HUES6 (cell line): ENCODE results near the gene UBASH3A.

Experiments
- H3K27ac ChIP-seq: 2 replicates; pipeline ENCODE4 v1.7.0; 2013; ENCODE audit warnings: low read depth, mild to moderate bottlenecking, low read length, inconsistent platforms
- H3K27me3 ChIP-seq: 2 replicates; pipeline ENCODE4 v1.6.1; 2013; ENCODE audit warnings: low read length; ENCODE audit not compliant: control insufficient read depth, insufficient read depth
- H3K36me3 ChIP-seq: 2 replicates; pipeline ENCODE4 v1.6.1; 2013; ENCODE audit warnings: low read length; ENCODE audit not compliant: control insufficient read depth, insufficient read depth
- H3K4me1 ChIP-seq: 2 replicates; pipeline ENCODE4 v1.6.1; 2013; ENCODE audit warnings: low read length; ENCODE audit not compliant: control insufficient read depth, insufficient read depth
- H3K4me3 ChIP-seq: 2 replicates; pipeline ENCODE4 v1.5.1; 2013; ENCODE audit warnings: low read depth, low read length
- H3K9ac ChIP-seq: one replicate; pipeline ENCODE4 v1.6.1; 2013; ENCODE audit warnings: mild to moderate bottlenecking, low read length
- H3K9me3 ChIP-seq: 2 replicates; pipeline ENCODE4 v1.6.1; 2013; ENCODE audit warnings: low read depth, low read length; ENCODE audit not compliant: control insufficient read depth, insufficient read depth

The UBASH3A gene

GRCh38 chr21:42383331-42383730, 20.4 kb upstream of the UBASH3A start:
- H3K9me3 ChIP-seq: peaks cover 9% of the 10 kb centered on the region
- no peaks in the 10 kb centered on the region for H3K27me3 ChIP-seq
- H3K4me1 ChIP-seq: no peaks in the 10 kb centered on the region
- no peak overlapping the region for H3K4me3 ChIP-seq
- H3K9ac ChIP-seq: no peak overlapping the region
- no peak overlapping the region for H3K27ac ChIP-seq
- no peaks in the 10 kb centered on the region for H3K36me3 ChIP-seq

GRCh38 chr21:42384156-42384945, 19.4 kb upstream of the UBASH3A start:
- Histone ChIP-seq H3K27me3 (no peaks in the 10 kb centered on the region), H3K9me3 (peaks cover 9% of the 10 kb centered on the region), H3K4me3 (no peak overlapping the region), H3K9ac (no peak overlapping the region), H3K27ac (no peak overlapping the region), H3K36me3 (no peaks in the 10 kb centered on the region), H3K4me1 (peaks cover 7% of the 10 kb centered on the region; the same call in 1 of the 2 replicates)

GRCh38 chr21:42384989-42385388, 18.7 kb upstream of the UBASH3A start:
- Histone ChIP-seq H3K9me3 (peaks cover 9% of the 10 kb centered on the region), H3K4me3 (no peak overlapping the region), H3K4me1 (peaks cover 13% of the 10 kb centered on the region; the same call in 1 of the 2 replicates), H3K27ac (no peak overlapping the region), H3K36me3 (no peaks in the 10 kb centered on the region), H3K27me3 (no peaks in the 10 kb centered on the region), H3K9ac (no peak overlapping the region)

GRCh38 chr21:42385619-42386018, 18.1 kb upstream of the UBASH3A start:
- no peaks in the 10 kb centered on the region for H3K27me3 ChIP-seq
- peaks cover 15% of the 10 kb centered on the region; the same call in 1 of the 2 replicates for H3K4me1 ChIP-seq
- peaks cover 9% of the 10 kb centered on the region for H3K9me3 ChIP-seq
- no peak overlapping the region for H3K9ac ChIP-seq
- no peak overlapping the region for H3K4me3 ChIP-seq
- H3K27ac ChIP-seq: no peak overlapping the region
- no peaks in the 10 kb centered on the region for H3K36me3 ChIP-seq

- Histone ChIP-seq H3K4me1 (peaks cover 15% of the 10 kb centered on the region; the same call in 1 of the 2 replicates), H3K9me3 (peaks cover 9% of the 10 kb centered on the region), H3K4me3 (no peak overlapping the region), H3K9ac (no peak overlapping the region), H3K27me3 (no peaks in the 10 kb centered on the region), H3K36me3 (no peaks in the 10 kb centered on the region), H3K27ac (no peak overlapping the region)
These were observed 17.6 kb upstream of the UBASH3A start for GRCh38 chr21:42386034-42386591.

GRCh38 chr21:42387164-42387563, 16.5 kb upstream of the UBASH3A start:
- Histone ChIP-seq H3K27me3 (no peaks in the 10 kb centered on the region), H3K27ac (no peak overlapping the region), H3K36me3 (no peaks in the 10 kb centered on the region), H3K4me3 (no peak overlapping the region), H3K4me1 (peaks cover 15% of the 10 kb centered on the region; the same call in 1 of the 2 replicates), H3K9ac (no peak overlapping the region), H3K9me3 (peaks cover 8% of the 10 kb centered on the region; the same call in 1 of the 2 replicates)

- Histone ChIP-seq H3K27ac (no peak overlapping the region), H3K9ac (no peak overlapping the region), H3K36me3 (no peaks in the 10 kb centered on the region), H3K27me3 (no peaks in the 10 kb centered on the region), H3K9me3 (0 out of 2 replicates have a peak, but pooled peaks cover 6% of the 10 kb centered on the region), H3K4me3 (no peak overlapping the region), H3K4me1 (peaks cover 15% of the 10 kb centered on the region; the same call in 1 of the 2 replicates)
These were observed 15.8 kb upstream of the UBASH3A start for GRCh38 chr21:42387843-42388340.

- Histone ChIP-seq H3K9ac (no peak overlapping the region), H3K27ac (no peak overlapping the region), H3K4me3 (no peak overlapping the region), H3K36me3 (no peaks in the 10 kb centered on the region), H3K27me3 (no peaks in the 10 kb centered on the region), H3K9me3 (0 out of 2 replicates have a peak, but pooled peaks cover 6% of the 10 kb centered on the region), H3K4me1 (peaks cover 15% of the 10 kb centered on the region; the same call in 1 of the 2 replicates)
These were observed 14.8 kb upstream of the UBASH3A start for GRCh38 chr21:42388740-42389448.

- Histone ChIP-seq H3K27ac (no peak overlapping the region), H3K4me1 (peaks cover 15% of the 10 kb centered on the region; the same call in 1 of the 2 replicates), H3K9ac (no peak overlapping the region), H3K4me3 (no peak overlapping the region), H3K36me3 (no peaks in the 10 kb centered on the region), H3K27me3 (no peaks in the 10 kb centered on the region), H3K9me3 (0 out of 2 replicates have a peak, but pooled peaks cover 6% of the 10 kb centered on the region)
These were observed 14.3 kb upstream of the UBASH3A start for GRCh38 chr21:42389449-42389835.

- Histone ChIP-seq H3K4me1 (peaks cover 15% of the 10 kb centered on the region; the same call in 1 of the 2 replicates), H3K4me3 (no peak overlapping the region), H3K9ac (no peak overlapping the region), H3K27ac (no peak overlapping the region), H3K36me3 (no peaks in the 10 kb centered on the region), H3K27me3 (no peaks in the 10 kb centered on the region), H3K9me3 (0 out of 2 replicates have a peak, but pooled peaks cover 6% of the 10 kb centered on the region)
These were observed 13.5 kb upstream of the UBASH3A start for GRCh38 chr21:42390193-42390592.
